ENCODE data around the gene CNTNAP3. TPM values are rescaled to one million over a fixed set of nuclear protein-coding genes. Genes with fewer than 3 reads are reported as not detected.

CNTNAP3 gene
- total RNA-seq = 2.8 and 2.9 TPM in 2 replicates

DNA sequence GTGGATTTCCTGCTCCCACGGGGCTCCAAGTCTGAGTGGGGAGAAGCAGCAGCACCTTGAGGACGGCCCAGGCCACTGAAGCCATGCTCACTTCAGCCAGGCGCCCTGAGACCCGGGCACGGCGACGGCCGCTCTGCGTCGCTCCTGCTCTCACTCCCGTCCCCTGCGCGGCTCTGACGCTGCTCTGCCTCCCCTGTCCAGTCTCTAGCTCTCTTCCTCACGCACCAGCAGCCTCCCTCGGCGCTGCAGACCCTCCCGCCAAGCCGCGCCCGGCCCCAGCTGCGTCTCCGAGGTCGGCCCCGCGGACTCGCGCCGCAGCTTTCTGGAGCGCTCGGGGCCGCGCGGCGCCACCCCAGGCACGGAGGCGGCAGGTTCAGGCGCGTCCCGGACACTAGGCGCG, at the start of gene CNTNAP3:
CNTNAP3 (minus strand) TSS at position 188 of the 400 bp plus-strand sequence; CDS start at position 85, 103 bp downstream.

Other genes with a start within 250 kb of the CNTNAP3 start
- gene SPATA31A1, start 67.5 kb upstream of the CNTNAP3 start, total RNA-seq = not detected in 2 replicates